H1 (cell line): Measurements from ENCODE around the gene EPS8.

Source experiments
- CTCF ChIP-seq, 3 experiments: IDR thresholded peaks; 1 replicate in 2 of 3; 2 replicates in 1 of 3; pipeline versions ENCODE4 v1.5.1 to v1.6.1; 2011; ENCODE audit warnings: low read length in 3 of 3, mild to moderate bottlenecking in 3 of 3, inconsistent platforms in 2 of 3, low read depth in 1 of 3, moderate library complexity in 1 of 3; ENCODE audit not compliant: insufficient read depth in 1 of 3; ENCODE audit errors: control extremely low read depth in 1 of 3
- EGR1 ChIP-seq: IDR thresholded peaks from 2 replicates; pipeline ENCODE4 v1.6.1; 2011; ENCODE audit warnings: low read depth, low read length, borderline replicate concordance
- EZH2 ChIP-seq: fragments of 200-600 bp; sonication (generic); IDR thresholded peaks from 2 replicates; pipeline ENCODE4 v1.7.1; 2012; ENCODE audit warnings: low read depth, mild to moderate bottlenecking, moderate library complexity, low read length, inconsistent platforms; ENCODE audit not compliant: severe bottlenecking
- GTF2F1 ChIP-seq: IDR thresholded peaks from 2 replicates; pipeline ENCODE4 v1.6.1; 2012; ENCODE audit warnings: low read depth, low read length, improper control_type of control experiment, borderline replicate concordance
- RFX5 ChIP-seq: IDR thresholded peaks from 2 replicates; pipeline ENCODE4 v1.6.1; 2011; ENCODE audit warnings: low read depth, low read length, improper control_type of control experiment, borderline replicate concordance

GRCh38 chr12:15830538-15830937 lies 41.4 kb upstream of the EPS8 start:
- TF ChIP-seq CTCF (IDR thresholded peaks at IDR 0.05; ENCODE audit: control extremely low read depth in 1 of 3, insufficient read depth in 1 of 3, low read depth in 1 of 3, low read length in 3 of 3) (no peak), GTF2F1 (no peak), EGR1 (no peak), EZH2 (no peak), RFX5 (no peak)
